Measurements from ENCODE around the gene KXD1. TPM values are rescaled to one million over a fixed set of nuclear protein-coding genes. Genes with fewer than 3 reads are reported as not detected.

KXD1 gene
- total RNA-seq, 1 experiment from 2014 or later, result 138 TPM

DNA sequence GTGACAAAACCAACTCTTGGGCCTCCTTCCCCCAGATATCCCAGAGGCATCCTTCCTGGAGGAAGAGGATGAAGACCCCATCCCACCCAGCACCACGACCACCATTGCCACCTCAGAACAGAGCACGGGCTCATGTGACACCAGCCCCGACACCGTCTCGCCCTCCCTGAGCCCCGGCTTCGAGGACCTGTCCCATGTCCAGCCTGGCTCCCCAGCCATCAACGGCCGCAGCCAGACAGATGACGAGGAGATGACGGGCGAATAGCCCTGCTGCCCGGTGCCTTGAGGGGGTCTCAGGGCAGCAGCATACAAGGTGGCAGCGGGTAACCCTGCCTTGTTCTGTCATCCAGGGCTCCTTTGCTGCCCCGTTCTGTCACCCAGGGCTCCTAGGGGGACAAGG is 10.7 kb downstream of the KXD1 start:
- TF ChIP-seq, protein P1, sequence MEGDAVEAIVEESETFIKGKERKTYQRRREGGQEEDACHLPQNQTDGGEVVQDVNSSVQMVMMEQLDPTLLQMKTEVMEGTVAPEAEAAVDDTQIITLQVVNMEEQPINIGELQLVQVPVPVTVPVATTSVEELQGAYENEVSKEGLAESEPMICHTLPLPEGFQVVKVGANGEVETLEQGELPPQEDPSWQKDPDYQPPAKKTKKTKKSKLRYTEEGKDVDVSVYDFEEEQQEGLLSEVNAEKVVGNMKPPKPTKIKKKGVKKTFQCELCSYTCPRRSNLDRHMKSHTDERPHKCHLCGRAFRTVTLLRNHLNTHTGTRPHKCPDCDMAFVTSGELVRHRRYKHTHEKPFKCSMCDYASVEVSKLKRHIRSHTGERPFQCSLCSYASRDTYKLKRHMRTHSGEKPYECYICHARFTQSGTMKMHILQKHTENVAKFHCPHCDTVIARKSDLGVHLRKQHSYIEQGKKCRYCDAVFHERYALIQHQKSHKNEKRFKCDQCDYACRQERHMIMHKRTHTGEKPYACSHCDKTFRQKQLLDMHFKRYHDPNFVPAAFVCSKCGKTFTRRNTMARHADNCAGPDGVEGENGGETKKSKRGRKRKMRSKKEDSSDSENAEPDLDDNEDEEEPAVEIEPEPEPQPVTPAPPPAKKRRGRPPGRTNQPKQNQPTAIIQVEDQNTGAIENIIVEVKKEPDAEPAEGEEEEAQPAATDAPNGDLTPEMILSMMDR (conservative IDR thresholded peaks at IDR 0.05), result no peak
- no peak for DNase-seq
- no peak overlapping the region for H3K4me3 Mint-ChIP-seq
- Histone ChIP-seq H3K79me2 (ENCODE audit: insufficient read depth, low read length) (peaks cover 14% of the 10 kb centered on the region), H3K4me2 (ENCODE audit: insufficient read depth, insufficient read length, low read length) (no peak overlapping the region), H4K20me1 (ENCODE audit: control insufficient read depth, insufficient read depth, insufficient read length) (peaks cover 2% of the 10 kb centered on the region), H2BK12ac (ENCODE audit: insufficient read length, low read depth, low read length) (no peak overlapping the region), H3K18ac (ENCODE audit: insufficient read length, low read depth, low read length) (no peak overlapping the region), H4K8ac (replicated peaks; ENCODE audit: insufficient read length, low read depth, low read length) (no peak overlapping the region), H3K23me2 (ENCODE audit: insufficient read length, low read depth, low read length, poor library complexity, severe bottlenecking) (peaks cover 12% of the 10 kb centered on the region), H3K23ac (ENCODE audit: insufficient read length, low read depth, low read length) (no peak overlapping the region), H2AFZ (ENCODE audit: low read length) (no peak overlapping the region), H2BK120ac (ENCODE audit: low read depth, low read length, poor library complexity, severe bottlenecking) (no peak overlapping the region), H2AK5ac (ENCODE audit: insufficient read length, low read length) (no peak overlapping the region), H2BK5ac (ENCODE audit: insufficient read length, low read length) (no peak overlapping the region), H3K27me3 (ENCODE audit: insufficient read depth, low read length) (no peaks in the 10 kb centered on the region), H2BK15ac (ENCODE audit: low read depth, low read length) (no peak overlapping the region), H3K79me1 (ENCODE audit: insufficient read depth, low read depth, low read length, poor library complexity, severe bottlenecking) (peaks cover 4% of the 10 kb centered on the region), H3T11ph (ENCODE audit: low read length) (no peak overlapping the region), H3K9ac (ENCODE audit: extremely low read depth, insufficient read length, low read length) (no peak overlapping the region), H4K91ac (ENCODE audit: insufficient read length, low read depth, low read length) (no peak overlapping the region), H3K4me1 (ENCODE audit: insufficient read depth, low read length) (peaks cover 8% of the 10 kb centered on the region; the same call in 1 of the 2 replicates), H4K5ac (ENCODE audit: insufficient read length, low read depth, low read length) (no peak overlapping the region), H3K9me3 (ENCODE audit: control insufficient read depth, low read depth, low read length) (no peaks in the 10 kb centered on the region), H3K14ac (ENCODE audit: insufficient read depth, low read length) (no peak overlapping the region), H2BK20ac (ENCODE audit: low read depth, low read length, poor library complexity, severe bottlenecking) (no peak overlapping the region), H3K4ac (ENCODE audit: low read depth, low read length) (no peak overlapping the region), H3K27ac (ENCODE audit: insufficient read length, low read depth, low read length) (no peak overlapping the region), H3K56ac (ENCODE audit: insufficient read length, low read depth, low read length) (no peak overlapping the region)
- WGBS (ENCODE audit: extremely low coverage, insufficient read length, low lambda C conversion rate), result no CpG with 5 or more reads among the region's 15 CpGs
- no peak overlapping the region for H3K27ac Mint-ChIP-seq
- H3K4me1 Mint-ChIP-seq, result peaks cover 11 to 14% of the 10 kb centered on the region in 2 experiments
- H3K36me3 Mint-ChIP-seq (ENCODE audit: insufficient read depth in 1 of 3, low read depth in 3 of 3), result peaks cover 44 to 86% (median 72%) of the 10 kb centered on the region in 3 experiments
- no peaks in the 10 kb centered on the region for H3K9me3 Mint-ChIP-seq
- H3K27me3 Mint-ChIP-seq (ENCODE audit: low read depth), result no peaks in the 10 kb centered on the region
